HG03378 (cell line): Measurements from ENCODE around the gene NFIX.

Experiments used
- ATAC-seq: cut with Tn5 transposase; IDR thresholded peaks from one replicate; pipeline ENCODE4 v1.9.1; 2021; ENCODE audit warnings: mild to moderate bottlenecking, moderate library complexity; ENCODE audit not compliant: unreplicated experiment

Gene NFIX

DNA sequence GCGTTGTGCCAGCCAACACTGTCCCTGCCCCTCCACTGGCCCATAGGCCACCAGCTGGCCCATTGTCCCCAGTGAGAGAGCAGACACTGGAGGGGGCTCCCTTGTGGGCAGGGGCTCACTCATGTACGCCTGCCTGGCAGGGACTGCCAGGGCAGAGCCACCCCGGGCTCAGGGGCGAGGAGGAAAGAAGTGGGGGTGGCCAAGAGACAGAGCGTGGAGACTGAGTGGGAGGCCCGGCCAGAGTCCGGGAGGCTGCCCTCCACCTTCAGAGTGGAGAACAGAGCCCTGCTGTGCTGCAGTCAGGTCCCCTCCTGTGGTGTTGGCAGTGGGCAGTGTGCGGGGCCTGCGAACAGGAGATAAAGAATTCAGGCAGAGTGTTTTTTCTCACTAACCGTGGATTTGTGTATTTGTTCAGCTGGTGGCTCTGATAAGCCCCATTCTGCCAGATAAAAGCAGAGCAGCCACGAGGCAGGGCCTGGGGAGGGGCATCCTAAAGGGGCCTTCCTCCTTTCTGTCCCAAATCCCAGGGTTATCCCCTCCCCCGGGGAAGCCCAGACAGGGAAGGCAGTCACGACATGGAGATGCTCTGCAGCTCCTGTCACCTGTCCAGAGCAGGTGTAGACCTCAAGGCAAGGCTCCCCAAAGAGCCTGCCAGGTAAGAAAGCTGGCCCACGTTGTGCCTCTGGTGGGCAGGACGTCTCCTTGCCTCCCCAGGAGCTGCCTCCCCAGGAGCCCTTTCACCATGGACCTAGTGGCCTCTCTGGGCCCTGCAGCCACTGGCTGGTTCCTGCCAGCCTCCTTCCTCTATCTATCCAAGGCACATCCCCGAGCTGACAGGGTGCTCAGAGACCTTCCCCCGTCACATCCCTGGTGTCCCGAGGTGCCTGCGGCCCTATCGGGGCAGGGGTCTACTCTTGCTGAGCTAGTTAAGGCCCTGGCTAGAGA, 74.4 kb downstream of the NFIX start:
- ATAC-seq: no peak

DNA sequence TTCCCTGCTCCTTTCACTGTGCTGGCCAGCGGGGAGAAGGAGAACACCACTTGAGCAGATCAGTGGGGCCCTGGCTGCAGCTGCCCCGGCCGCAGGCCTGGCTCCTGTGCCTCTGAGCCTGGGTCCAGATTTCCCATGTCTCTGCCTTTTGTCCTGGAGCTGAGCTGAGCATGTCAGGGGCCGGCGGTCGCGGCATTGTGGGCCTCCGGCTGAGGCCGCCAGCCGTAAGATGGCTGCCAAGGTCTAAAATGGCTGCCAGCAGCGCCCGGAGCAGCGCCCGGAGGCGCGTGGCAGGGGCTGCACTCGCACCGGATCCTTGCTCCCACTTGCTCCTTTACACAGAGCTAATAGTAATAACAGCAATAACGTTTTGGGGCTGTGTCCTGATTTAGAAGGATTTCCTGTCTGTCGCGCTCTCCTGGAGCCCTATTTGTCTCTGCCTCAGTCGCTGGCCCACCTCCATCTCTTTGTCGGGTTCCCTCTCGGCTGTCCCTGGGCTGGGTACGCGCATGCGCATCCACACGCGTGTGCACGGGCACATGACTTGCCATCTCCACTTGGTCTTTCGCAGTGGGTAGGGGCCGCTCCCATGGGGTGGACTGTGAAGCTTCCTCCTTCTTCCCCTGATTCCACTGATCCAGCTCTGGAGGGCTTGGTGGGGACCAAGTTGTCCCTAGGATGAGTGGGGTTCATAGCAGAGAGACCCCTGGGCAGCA, 75.3 kb downstream of the NFIX start:
- no peak for ATAC-seq

DNA sequence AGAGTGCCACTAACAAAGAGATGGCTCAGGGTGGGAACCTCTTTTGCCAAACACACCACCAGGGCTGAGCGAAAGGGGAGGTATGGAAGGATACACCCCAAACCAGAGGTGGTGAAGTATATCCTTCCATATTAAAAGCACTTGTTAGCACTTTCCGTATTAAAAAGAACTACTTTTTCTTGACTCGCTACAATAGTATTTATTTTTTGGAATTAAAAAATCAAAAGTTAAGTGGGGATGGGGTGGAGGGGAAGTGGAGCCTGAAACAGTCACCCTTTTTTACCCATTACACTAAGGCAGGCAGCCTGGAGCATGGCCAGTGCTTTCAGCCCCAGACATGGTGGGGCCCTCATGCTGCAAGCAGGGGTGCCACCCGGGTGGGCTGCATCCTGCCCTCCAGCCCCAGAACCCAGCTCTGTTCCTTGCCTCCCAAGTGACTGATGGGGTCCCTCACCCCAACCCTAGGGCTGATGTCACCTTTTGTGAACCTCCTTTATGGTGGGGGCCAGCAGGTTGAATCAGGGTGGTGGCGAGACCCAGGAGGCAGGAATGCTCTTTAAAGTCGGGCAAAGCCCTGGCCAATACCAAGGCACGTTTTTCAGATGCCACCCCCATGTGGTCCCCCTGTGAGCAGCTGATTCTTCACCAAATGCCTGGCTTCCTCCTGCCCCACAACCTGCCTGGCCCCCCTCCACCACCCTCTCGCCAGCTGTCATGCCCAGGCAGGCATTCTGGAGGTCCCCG, 76.3 kb downstream of the NFIX start:
- ATAC-seq: no peak

DNA sequence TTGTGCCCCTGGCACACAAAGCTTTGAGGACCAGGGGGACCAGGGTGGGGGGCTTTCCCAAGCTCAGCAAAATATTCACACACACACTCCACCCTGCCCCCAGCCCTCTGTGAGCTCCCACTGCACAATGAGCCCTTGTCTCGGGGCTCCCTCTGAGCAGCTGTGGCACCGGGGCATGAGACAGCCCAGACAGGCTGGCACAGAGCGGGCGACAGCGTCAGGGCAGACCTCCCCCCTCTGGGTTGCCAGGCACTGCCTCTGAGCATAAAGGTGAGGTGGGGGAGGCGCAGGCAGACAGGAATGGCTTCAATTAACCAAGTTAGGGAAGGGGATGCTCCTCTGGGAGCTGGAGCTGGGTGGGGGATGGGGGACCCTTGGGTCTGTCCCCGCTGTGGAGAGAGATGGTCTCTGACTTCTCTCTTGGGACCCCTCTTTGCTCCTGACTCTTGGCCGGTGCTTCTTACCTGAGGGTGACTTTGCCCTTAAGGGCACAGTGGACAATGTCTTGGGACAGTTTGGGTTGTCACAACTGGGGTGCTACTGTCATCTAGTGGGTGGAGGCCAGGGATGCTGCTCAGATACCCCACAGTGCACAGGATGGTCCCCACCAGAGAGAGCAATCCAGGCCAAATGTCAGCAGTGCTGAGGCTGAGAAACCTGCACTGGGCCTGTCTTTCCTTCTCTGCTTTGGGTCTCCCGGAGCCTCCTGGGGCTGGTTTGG, 77.1 kb downstream of the NFIX start:
- ATAC-seq: no peak

DNA sequence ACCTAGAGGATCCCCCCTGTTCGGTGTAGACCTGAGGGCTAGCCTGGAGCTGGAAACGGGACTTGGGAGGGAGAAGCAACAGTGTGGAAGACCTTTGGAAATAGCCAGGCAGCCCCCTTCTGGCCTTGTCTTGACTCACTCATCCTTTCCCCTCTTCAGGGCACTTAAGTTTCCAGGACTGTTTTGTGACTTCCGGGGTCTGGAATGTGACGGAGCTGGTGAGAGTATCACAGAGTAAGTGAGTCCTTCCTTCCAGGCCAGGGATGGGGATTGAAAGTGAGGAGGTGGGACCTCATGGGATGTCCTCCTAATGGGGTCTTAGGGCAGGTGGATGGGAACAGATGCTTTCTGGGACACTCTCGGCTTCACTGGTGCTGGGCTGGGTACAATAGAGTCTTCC, 78.0 kb downstream of the NFIX start:
- ATAC-seq: no peak

DNA sequence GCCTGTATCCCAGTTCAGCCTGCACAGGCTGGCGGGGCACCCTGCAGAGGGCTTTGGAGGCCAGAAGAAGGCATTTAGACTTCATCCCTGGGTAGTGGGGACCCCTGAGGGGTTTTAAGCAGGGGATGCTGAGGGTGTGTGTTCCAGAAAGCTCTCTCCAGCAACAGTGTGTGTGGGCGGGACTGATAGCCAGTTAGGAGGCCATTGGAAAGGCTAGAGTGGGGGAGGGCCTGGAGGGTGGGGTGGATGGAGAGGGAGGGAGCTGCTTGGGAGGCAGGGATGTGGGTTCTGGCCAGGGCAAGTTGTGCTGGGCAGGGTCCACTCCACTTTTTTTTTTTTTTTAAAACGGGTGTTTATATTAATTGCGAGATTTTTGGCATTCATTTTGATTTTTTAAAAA, 79.1 kb downstream of the NFIX start:
- ATAC-seq: no peak

DNA sequence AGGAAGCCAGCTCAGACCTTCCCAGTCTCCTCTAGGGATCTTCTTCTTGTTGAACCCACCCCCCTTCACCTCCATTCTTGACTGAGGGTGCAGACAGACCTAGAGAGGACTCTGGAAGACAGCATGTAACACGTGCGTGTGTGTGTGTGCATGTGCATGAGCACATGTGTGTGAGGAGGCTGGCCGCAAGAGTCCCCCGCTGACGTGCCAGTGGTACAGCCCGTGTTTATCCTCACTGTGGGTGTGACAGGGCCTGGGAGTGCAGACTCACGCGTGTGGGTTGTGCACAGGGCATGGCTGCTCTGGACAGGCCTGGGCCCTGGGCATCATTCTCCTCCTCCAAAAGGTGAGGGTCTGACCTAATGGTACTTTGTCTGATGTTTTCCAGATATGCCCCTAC, 81.0 kb downstream of the NFIX start:
- no peak for ATAC-seq

DNA sequence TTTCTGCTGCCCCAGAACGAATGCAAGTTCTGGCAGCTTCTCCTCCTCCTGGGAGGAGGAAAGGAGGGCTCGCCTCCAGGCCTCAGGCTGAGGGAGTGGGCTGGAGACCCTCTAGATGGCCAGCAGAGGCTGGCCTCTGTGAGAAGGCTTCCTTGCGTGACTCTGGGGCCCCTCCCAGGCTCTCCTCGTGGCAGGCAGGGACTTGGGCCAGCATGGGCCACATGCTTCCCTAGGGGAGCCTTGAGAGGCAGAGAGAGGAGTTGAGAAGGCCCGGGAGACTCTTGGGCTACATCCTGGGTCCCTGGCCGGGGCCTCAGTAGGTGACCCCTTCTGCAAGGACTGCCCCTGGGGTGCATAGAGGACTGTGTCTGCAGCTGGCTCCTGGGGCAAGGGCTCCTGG, 81.5 kb downstream of the NFIX start:
- ATAC-seq: no peak

DNA sequence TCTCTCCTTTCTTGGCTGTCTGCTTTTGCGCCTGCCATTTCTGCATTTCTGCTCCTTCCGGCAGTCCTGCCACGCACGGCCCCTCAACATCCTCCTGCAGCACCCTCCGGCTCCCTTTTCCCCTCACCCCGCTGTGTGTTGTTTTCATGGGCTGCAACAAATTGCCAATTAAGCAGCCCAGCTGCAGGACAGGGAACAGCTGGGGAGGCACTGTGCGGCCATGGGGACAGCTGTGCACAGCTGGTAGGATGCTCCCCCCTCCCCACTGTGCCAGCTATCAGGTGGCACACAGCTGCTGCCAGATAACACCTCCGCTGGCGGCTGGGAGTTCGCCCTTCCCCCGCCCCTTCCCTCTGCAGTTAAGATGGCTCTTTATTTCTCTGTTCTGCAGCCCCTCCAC, 82.0 kb downstream of the NFIX start:
- ATAC-seq: no peak

DNA sequence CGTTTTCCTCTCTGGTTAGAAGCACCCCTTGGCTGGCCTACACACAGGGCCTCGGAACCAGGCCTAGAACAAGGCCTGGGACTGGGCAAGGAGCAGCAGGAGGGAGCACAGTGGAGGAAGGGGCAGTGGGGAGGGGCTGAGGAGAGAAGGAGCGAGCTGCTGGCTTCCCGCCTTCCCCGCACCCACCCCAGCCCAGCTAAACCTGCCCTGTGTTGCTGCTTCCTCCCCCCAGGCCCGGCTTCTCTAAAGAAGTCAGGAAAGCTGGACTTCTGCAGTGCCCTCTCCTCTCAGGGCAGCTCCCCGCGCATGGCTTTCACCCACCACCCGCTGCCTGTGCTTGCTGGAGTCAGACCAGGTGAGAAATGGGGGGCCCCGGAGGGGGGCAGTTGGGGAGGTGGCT, 83.1 kb downstream of the NFIX start:
- no peak for ATAC-seq

DNA sequence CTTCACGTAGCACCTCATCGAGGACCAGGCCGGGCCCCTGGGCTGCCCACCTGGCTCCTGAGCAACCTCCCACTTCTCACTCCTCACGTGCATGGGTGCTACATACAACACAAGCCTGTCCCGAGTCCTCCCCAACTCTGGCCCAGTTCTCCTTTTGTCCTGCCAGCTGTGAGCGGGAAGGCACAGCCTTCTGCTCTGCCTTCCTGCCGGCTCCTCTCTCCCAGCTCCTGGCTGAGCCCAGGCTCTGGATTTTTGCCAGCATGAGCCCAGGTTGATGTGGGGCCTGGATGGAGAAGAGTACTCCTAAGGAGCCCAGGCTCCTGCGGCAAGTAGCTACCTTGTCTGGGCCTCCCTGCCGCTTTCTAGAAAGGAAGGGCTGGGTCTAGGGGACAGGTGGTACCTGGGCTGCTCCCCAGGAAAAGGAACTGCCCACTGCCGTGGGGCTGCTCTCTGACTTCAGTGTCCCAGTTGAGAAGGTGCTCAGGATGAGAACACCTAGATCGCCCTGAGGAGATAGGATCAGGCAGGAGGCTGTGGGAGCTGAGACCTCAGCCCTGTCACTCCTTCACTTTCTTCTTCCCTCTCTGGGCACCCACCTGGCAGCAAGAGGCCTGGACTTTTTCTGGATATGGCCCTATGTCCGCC, 83.7 kb downstream of the NFIX start:
- no peak for ATAC-seq

DNA sequence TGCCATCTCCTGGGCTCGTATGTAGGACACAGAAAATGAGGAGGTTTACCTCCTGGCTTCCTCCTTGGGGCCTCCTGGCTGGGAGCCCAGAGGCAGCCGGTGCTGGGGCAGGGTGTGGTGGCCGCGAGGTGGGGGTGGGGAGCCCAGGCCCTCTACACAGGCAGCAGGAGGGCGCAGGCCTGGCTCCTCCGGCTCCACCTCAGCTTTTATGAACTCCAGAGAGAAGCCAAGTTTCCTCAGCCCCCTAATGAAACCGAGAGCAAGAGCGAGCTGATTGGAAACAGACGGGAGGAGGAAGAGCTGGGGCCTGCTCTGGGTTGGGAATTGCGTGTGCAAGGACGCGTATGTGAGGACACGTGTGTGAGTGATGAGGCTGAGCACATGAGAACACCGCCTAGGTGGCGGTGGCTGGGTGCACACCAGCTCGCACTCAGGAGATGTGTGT, 84.3 kb downstream of the NFIX start:
- no peak for ATAC-seq

DNA sequence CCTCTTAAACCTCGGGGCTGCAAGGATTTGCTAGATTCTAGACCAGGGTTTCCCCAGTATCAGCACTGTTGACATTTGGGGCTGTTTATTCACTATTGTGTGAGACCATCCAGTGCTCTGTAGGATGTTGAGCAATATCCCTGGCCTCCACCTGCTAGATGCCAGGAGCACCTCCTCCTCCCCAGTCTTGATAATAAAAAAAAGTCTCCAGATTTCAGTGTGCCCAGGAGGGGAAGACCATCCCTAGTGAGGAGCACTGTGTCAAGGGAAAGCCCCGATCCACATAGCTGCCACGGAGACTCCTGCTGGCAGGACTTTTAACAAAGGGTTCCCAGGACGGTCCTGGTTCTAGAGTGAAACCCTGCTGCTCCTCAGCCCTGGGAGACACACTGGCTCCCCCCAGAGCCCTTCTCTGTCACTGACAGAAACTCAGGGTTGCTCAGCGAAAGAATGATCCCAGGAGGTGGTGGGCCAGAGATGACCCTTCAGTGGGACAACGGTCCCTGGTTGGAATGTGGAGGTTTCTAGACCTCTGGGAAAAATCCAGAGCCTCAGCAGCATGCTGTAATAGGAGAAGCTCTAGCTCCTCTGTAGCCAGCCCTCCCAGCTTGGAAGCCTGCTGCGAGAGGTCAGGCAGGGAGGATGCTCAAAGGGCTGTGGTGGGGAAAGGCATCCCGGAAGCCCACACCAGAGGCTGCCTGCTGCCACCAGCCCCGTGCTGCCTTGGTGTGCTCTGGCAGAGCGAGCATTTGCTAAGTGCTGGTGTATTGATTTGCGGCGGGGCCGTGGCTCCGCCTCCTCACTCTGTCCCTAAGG, 87.1 kb downstream of the NFIX start:
- ATAC-seq: no peak

DNA sequence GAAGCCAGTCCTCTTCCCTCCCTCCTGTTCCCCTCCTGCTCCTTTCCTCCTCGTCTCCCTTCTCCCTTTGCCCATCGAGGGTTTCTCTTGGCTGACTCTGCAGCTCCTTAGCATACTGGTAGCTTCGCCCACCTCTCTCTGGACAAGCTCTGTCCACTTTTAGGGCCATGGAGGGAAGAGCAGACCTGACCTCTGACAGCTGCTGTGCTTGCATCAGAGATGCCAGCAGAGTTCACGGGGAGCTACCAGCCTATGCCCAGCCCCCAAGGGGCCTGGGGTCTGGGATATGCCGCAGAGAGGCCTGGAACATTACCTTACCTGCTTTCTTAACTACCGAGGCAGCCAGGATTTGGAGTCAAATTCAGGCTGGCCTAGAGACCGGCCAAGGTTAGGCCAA, 87.7 kb downstream of the NFIX start:
- no peak for ATAC-seq

DNA sequence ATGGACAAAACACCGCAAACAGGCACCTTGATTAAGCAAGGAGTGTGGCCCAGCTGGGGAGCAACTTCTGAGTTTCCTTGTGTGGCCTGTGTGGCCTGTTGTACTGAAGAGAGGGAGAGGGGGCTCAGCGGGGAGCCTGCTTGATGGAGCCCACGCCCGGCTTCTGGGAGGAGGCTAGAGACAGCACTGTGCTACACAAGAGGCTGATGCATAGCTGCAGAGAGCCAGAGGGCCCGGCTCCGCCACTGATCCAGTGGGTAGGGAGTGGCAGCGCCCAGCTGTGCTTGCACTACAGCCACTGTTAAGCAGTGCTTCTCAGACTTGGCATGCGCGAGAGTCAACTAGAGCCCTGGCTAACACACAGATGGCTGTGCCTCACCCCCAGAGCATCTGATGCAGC, 88.4 kb downstream of the NFIX start:
- no peak for ATAC-seq

DNA sequence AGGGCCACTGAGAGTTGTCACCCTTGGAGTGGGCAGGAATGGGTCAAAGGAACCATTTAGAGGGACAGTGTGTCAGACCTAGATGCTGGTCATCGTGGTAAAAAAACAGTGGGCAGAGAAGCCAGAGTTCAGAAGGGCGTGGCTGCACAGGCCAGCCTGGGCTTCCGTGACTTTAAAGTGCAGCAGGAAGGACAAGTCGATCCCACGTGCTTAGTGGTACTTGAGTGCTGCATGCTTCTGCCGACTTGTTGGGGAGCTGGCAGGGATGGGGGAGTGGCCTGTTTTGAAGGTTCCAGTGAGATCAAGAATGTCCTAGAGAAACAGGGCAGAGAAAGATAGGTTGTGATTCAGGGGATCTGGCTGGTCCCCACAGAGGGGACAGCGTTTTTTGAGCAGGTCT, 90.4 kb downstream of the NFIX start:
- no peak for ATAC-seq

DNA sequence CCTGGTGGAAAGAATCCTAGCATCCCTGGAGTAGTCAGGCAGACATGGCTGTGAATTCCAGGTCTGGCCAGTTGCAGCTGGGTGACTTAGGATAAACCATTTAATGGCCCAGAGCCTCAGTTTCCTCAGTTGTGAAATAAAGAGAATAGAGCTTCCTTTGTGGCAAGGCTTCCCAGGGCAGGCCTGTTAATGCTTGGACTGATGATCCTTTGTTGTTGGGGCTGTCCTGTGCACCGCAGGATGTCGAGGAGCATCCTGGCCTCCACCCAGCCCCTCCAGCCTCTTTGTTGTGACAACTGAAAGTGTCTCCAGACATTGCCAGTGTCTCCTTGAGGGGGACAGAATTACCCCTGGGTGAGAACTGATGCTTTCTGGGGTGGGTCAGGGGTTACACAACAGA, 91.1 kb downstream of the NFIX start:
- no peak for ATAC-seq

DNA sequence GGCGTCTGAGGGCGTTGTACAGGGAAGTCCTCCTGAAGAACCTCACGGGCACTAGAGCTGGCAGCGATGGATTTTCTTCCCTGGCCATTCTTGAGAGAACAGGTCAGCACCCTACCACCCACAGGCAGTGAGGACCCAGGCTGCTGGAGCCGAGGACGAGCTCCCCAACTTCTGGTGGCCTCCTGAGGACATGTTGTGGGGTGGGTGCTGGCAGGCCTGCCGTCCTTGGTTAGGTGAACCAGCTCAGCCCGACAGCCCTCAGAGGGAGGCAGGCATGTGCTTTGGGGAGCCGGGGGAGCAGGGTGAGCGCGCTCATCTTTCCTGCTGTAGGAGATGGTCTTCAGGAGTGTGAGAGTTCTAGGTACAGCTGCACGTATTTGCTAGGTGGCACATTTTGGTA, 92.0 kb downstream of the NFIX start:
- ATAC-seq: no peak

DNA sequence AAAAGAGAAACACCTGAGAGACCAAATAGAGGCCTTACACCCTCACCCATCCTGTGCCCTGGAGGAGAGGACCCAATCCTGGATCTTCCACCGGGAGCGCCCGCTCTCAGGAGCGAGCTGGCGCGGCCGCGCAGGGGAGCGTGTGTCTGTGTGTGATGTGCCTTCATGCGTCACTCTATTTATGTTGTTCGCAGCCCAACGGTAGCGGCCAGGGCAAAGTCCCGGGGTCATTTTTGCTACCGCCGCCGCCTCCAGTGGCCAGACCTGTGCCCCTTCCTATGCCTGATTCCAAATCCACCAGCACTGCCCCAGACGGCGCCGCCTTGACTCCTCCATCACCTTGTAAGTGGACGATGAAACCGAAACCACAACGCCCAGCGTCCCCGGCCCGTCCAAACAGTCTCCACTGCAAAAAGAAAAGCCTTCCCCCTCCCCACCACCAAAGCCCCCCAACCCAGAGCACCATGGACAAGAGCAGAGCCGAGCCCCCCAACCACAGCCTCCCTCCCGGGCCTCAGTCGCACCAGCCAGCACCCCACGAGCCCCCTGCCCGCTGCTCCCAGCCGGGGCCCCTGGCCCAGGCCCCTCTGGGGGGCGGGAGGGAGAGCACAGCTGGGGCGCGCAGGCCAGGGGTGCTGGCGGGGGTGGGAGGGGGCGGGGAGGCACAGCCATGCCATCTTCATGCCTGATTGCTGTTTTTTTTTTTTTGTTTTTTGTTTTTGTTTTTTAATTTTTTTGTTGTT, 92.7 kb downstream of the NFIX start:
- no peak for ATAC-seq
